ENCODE results near the gene TGM3. TPM values are rescaled to one million over a fixed set of nuclear protein-coding genes. Genes with fewer than 3 reads are reported as not detected.
A peak's percentile ranks its signal among the peaks of the same experiment; 100 is the strongest.
"Not testable (repeated sequence)": the region's sequence is repeated elsewhere in the genome, so short reads cannot be mapped to it uniquely, and the experiment has no call there.

Gene TGM3
- total RNA-seq, 1 donor from 2014 or later, result not detected

- TF ChIP-seq, protein P1, sequence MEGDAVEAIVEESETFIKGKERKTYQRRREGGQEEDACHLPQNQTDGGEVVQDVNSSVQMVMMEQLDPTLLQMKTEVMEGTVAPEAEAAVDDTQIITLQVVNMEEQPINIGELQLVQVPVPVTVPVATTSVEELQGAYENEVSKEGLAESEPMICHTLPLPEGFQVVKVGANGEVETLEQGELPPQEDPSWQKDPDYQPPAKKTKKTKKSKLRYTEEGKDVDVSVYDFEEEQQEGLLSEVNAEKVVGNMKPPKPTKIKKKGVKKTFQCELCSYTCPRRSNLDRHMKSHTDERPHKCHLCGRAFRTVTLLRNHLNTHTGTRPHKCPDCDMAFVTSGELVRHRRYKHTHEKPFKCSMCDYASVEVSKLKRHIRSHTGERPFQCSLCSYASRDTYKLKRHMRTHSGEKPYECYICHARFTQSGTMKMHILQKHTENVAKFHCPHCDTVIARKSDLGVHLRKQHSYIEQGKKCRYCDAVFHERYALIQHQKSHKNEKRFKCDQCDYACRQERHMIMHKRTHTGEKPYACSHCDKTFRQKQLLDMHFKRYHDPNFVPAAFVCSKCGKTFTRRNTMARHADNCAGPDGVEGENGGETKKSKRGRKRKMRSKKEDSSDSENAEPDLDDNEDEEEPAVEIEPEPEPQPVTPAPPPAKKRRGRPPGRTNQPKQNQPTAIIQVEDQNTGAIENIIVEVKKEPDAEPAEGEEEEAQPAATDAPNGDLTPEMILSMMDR (IDR thresholded peaks at IDR 0.05), result no peak
- H3K4me1 Mint-ChIP-seq (ENCODE audit: unreplicated experiment), result no peaks in the 10 kb centered on the region
- H3K9me3 Mint-ChIP-seq (ENCODE audit: unreplicated experiment), result no peaks in the 10 kb centered on the region
- H3K4me3 Mint-ChIP-seq (ENCODE audit: unreplicated experiment), result no peak overlapping the region
- no peaks in the 10 kb centered on the region for H3K36me3 Mint-ChIP-seq (ENCODE audit: unreplicated experiment)
- no peak overlapping the region for H3K27ac Mint-ChIP-seq (ENCODE audit: unreplicated experiment)
- DNase-seq (ENCODE audit: extremely low spot score, unreplicated experiment), result no peak
- no peaks in the 10 kb centered on the region for H3K27me3 Mint-ChIP-seq (ENCODE audit: unreplicated experiment)
Measured at GRCh38 chr20:2260250-2260649, 35.6 kb upstream of the TGM3 start.

DNA sequence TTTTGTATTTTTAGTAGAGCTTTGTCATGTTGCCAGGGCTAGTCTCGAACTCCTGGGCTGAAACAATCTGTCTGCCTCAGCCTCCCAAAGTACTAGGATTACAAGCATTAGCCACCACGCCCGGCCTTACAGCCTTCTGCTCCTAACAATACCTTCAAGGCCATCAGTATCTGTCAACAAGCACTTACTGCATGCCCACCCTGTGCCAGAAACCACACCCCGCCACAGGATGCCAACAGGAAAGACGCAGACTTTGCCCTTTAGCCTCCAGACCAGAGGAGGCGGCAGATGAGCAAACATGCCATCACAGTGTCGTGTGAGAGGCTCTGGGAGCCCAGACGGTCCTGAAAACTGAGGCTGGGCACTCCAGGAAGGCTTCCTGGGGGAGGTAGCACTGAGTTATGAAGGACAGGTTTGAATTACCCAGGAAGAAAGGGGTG, 34.7 kb upstream of the TGM3 start:
- no peaks in the 10 kb centered on the region for H3K27me3 Mint-ChIP-seq (ENCODE audit: unreplicated experiment)
- TF ChIP-seq, protein P1 (IDR thresholded peaks at IDR 0.05), result no peak
- no peaks in the 10 kb centered on the region for H3K9me3 Mint-ChIP-seq (ENCODE audit: unreplicated experiment)
- H3K36me3 Mint-ChIP-seq (ENCODE audit: unreplicated experiment), result no peaks in the 10 kb centered on the region
- H3K4me3 Mint-ChIP-seq (ENCODE audit: unreplicated experiment), result no peak overlapping the region
- DNase-seq (ENCODE audit: extremely low spot score, unreplicated experiment), result no peak
- H3K27ac Mint-ChIP-seq (ENCODE audit: unreplicated experiment), result no peak overlapping the region
- no peaks in the 10 kb centered on the region for H3K4me1 Mint-ChIP-seq (ENCODE audit: unreplicated experiment)

GRCh38 chr20:2261629-2262028, 34.2 kb upstream of the TGM3 start:
- Mint-ChIP-seq H3K36me3 (ENCODE audit: unreplicated experiment) (no peaks in the 10 kb centered on the region), H3K27ac (ENCODE audit: unreplicated experiment) (no peak overlapping the region), H3K4me1 (ENCODE audit: unreplicated experiment) (no peaks in the 10 kb centered on the region), H3K4me3 (ENCODE audit: unreplicated experiment) (no peak overlapping the region), H3K9me3 (ENCODE audit: unreplicated experiment) (no peaks in the 10 kb centered on the region), H3K27me3 (ENCODE audit: unreplicated experiment) (no peaks in the 10 kb centered on the region)
- DNase-seq (ENCODE audit: extremely low spot score, unreplicated experiment), result no peak
- TF ChIP-seq, protein P1 (IDR thresholded peaks at IDR 0.05), result no peak

DNA sequence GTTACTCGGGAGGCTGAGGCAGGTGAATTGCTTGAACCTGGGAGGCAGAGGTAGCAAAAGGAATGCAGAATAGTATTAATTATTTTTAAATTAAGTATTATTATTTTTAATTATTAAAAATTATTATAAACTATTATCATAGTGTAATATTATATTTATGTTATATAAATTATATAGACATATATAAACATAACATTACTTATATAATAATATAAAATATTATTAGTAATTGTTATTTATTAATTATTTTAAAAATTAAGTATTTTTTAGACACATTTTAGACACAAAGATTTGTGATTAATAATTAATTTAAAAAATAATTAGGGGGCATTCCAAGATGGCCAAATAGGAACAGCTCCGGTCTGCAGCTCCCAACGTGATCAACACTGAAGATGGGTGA, 31.7 kb upstream of the TGM3 start:
- H3K9me3 Mint-ChIP-seq (ENCODE audit: unreplicated experiment), result no peaks in the 10 kb centered on the region
- TF ChIP-seq, protein P1 (IDR thresholded peaks at IDR 0.05), result no peak
- no peak overlapping the region for H3K4me3 Mint-ChIP-seq (ENCODE audit: unreplicated experiment)
- H3K36me3 Mint-ChIP-seq (ENCODE audit: unreplicated experiment), result no peaks in the 10 kb centered on the region
- no peaks in the 10 kb centered on the region for H3K4me1 Mint-ChIP-seq (ENCODE audit: unreplicated experiment)
- H3K27ac Mint-ChIP-seq (ENCODE audit: unreplicated experiment), result no peak overlapping the region
- no peak for DNase-seq (ENCODE audit: extremely low spot score, unreplicated experiment)
- H3K27me3 Mint-ChIP-seq (ENCODE audit: unreplicated experiment), result peaks cover 4% of the 10 kb centered on the region

DNA sequence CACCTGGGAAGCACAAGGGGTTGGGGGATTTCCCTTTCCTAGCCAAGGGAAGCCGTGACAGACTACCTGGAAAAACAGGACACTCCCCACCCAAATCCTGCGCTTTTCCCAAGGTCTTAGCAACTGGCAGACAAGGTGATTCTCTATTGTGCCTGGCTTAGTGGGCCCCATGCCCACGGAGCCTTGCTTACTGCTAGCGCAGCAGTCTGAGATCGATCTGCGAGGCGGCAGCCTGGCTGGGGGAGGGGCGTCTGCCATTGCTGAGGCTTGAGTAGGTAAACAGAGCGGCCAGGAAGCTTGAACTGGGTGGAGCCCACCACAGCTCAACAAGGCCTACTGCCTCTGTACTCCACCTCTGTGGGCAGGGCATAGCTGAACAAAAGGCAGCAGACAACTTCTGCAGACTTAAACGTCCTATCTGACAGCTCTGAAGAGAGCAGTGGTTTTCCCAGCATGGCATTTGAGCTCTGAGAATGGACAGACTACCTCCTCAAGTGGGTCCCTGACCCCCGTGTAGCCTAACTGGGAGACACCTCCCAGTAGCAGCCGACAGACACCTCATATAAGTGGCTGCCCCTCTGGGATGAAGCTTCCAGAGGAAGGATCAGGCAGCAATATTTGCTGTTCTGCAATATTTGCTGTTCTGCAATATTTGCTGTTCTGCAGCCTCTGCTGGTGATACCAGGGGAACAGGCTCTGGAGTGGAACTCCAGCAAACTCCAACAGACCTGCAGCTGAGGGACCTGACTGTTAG, 31.0 kb upstream of the TGM3 start:
- DNase-seq (ENCODE audit: extremely low spot score, unreplicated experiment), result peak; percentile 66
- H3K4me1 Mint-ChIP-seq (ENCODE audit: unreplicated experiment); H3K4me3 Mint-ChIP-seq (ENCODE audit: unreplicated experiment); H3K27me3 Mint-ChIP-seq (ENCODE audit: unreplicated experiment); H3K27ac Mint-ChIP-seq (ENCODE audit: unreplicated experiment); H3K36me3 Mint-ChIP-seq (ENCODE audit: unreplicated experiment); H3K9me3 Mint-ChIP-seq (ENCODE audit: unreplicated experiment): not testable (repeated sequence)
